Upper lobe of right lung (tissue), 1 donor: ENCODE data around the gene TXNRD2. TPM values are rescaled to one million over a fixed set of nuclear protein-coding genes. Genes with fewer than 3 reads are reported as not detected.

Source experiments
- ATAC-seq: fragments of 200-7000 bp; cut with Tn5 transposase; one replicate; pipeline ENCODE4 v1.9.1; 2020; ENCODE audit warnings: mild to moderate bottlenecking, moderate library complexity
- DNase-seq: peaks from one replicate; pipeline ENCODE4 v3.0.0-alpha.2; 2020
- H3K27ac ChIP-seq: fragments of 200-600 bp; one replicate; pipeline ENCODE4 v1.8.0; 2022
- H3K27me3 ChIP-seq: fragments of 200-600 bp; one replicate; pipeline ENCODE4 v1.8.0; 2022; ENCODE audit warnings: mild to moderate bottlenecking
- H3K36me3 ChIP-seq: fragments of 200-600 bp; one replicate; pipeline ENCODE4 v1.8.0; 2022
- H3K4me1 ChIP-seq: fragments of 200-600 bp; one replicate; pipeline ENCODE4 v1.8.0; 2022
- H3K4me3 ChIP-seq: fragments of 200-600 bp; one replicate; pipeline ENCODE4 v1.8.0; 2022; ENCODE audit warnings: mild to moderate bottlenecking
- H3K9me3 ChIP-seq: fragments of 200-600 bp; one replicate; pipeline ENCODE4 v1.8.0; 2022
- intact Hi-C: fragments of 100-400 bp; cut with DNase I; formaldehyde crosslinking; loops from one replicate; pipeline ENCODE4 v1.11.0; 2022
- total RNA-seq: library from RNA; stranded (reverse); fragmentation: NEBNext Ultra II Directional; extraction: Animal tissue kit (Norgen Biotek cat#: 25700); gene quantifications from one replicate; pipeline ENCODE4 v1.2.1, GENCODE V29; 2021
- TF ChIP-seq, protein P1 (sequence below): fragments of 200-600 bp; IDR thresholded peaks from one replicate; pipeline ENCODE4 v1.8.0; 2022; ENCODE audit warnings: antibody characterized with exemption
- donor health status: DM: no; HTN: yes; CAD: no; lungs with severe emphysema.

The TXNRD2 gene
- total RNA-seq, 1 donor from 2014 or later: 40.7 TPM

DNA sequence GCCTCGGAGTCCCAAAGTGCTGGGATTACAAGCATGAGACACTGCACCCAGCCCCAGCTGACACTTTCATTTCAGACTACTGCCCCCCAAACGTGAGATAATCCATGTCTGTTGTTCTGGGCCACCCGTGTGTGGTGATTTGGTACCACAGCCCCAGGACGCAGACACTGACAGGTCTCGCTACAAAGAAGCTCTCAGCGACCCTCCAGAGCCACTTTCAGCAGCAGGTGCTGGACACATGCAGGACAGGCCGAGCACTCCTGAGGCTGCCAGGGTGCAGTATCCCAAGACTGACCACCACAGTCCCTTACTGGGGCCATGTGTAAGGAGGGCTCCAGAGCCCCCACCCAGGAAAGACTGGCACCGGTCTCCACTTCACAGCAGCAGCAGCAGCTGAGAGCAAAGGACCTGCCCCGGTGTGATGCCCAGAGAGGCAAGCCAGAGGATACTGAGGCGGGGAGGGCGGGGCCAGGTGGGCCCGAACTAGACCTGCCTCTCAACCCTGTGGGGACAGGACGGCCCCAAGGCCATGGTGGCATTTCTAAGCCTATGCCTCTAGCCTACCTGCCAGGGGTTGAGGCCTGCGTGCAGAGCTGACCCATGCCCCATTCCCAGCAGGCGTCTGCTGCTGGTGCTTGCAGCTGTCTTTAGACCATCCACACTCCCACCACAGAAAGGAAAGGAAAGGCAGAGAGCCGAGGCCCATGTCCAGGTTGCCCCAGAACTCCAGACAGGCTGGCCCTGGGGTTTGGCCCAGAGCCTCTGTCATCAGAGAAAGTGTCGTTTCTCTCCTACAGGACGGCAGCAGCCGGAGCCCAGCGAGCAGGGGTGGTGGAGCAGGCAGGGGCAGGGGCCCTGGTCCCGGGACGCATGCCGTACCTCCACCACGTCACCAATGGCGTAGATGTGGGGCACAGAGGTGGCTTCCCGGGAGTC, 58.9 kb downstream of the TXNRD2 start:
- TF ChIP-seq, protein P1, sequence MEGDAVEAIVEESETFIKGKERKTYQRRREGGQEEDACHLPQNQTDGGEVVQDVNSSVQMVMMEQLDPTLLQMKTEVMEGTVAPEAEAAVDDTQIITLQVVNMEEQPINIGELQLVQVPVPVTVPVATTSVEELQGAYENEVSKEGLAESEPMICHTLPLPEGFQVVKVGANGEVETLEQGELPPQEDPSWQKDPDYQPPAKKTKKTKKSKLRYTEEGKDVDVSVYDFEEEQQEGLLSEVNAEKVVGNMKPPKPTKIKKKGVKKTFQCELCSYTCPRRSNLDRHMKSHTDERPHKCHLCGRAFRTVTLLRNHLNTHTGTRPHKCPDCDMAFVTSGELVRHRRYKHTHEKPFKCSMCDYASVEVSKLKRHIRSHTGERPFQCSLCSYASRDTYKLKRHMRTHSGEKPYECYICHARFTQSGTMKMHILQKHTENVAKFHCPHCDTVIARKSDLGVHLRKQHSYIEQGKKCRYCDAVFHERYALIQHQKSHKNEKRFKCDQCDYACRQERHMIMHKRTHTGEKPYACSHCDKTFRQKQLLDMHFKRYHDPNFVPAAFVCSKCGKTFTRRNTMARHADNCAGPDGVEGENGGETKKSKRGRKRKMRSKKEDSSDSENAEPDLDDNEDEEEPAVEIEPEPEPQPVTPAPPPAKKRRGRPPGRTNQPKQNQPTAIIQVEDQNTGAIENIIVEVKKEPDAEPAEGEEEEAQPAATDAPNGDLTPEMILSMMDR: no peak

DNA sequence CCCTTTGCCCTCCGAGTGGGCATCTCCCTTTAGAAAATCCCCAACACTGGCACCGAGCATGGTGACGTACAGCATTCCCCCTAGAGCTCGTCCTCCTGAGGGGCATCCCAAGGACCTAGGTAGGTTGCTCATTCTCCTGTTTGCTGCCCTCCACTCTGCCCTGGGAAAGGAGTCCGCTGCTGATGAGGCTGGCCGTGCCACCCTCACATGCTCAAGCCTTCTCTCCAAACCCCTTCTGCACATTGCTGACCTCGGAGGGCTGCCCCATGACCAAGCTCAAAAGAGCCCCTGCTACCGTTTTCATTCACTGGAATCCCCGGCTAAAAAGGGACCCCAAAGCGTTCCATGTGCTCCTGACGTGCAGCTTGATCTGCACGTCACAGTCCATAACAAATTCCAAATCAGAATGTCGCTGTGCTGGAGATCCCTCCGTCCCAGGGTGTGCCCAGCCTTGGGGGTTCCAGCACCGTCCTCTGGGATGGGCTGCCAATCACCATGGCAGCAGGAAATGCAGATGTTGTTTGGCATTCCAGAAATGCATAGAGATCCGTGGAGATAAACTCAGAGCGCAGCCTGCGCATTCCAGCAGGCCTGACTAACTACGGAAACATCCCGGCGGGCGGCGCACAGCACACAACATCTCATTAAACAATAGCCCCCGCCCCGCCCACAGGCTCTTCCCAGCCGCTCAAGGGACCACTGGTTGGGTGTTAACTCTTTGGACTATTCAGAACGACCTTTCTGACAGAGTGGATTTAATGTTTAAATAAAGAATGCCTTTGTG, 60.6 kb downstream of the TXNRD2 start:
- DNase-seq: peak; percentile 67
- H3K27ac ChIP-seq: peak overlapping the region; percentile 3
- no peak overlapping the region for H3K4me3 ChIP-seq
- TF ChIP-seq, protein P1: no peak
- H3K9me3 ChIP-seq: no peaks in the 10 kb centered on the region
- peaks cover 5% of the 10 kb centered on the region for H3K36me3 ChIP-seq
- ATAC-seq: peak; percentile 54
- H3K27me3 ChIP-seq: no peaks in the 10 kb centered on the region
- intact Hi-C loops: no loop called here
- peaks cover 17% of the 10 kb centered on the region for H3K4me1 ChIP-seq

More for the DNA sequence above, 58.9 kb downstream of the TXNRD2 start:
- no peak for ATAC-seq
- H3K27ac ChIP-seq: no peak overlapping the region
- intact Hi-C loops: no loop called here
- H3K4me3 ChIP-seq: no peak overlapping the region
- H3K36me3 ChIP-seq: peaks cover 5% of the 10 kb centered on the region
- H3K4me1 ChIP-seq: peaks cover 31% of the 10 kb centered on the region
- no peaks in the 10 kb centered on the region for H3K27me3 ChIP-seq
- peak; percentile 44 for DNase-seq
- H3K9me3 ChIP-seq: no peaks in the 10 kb centered on the region

DNA sequence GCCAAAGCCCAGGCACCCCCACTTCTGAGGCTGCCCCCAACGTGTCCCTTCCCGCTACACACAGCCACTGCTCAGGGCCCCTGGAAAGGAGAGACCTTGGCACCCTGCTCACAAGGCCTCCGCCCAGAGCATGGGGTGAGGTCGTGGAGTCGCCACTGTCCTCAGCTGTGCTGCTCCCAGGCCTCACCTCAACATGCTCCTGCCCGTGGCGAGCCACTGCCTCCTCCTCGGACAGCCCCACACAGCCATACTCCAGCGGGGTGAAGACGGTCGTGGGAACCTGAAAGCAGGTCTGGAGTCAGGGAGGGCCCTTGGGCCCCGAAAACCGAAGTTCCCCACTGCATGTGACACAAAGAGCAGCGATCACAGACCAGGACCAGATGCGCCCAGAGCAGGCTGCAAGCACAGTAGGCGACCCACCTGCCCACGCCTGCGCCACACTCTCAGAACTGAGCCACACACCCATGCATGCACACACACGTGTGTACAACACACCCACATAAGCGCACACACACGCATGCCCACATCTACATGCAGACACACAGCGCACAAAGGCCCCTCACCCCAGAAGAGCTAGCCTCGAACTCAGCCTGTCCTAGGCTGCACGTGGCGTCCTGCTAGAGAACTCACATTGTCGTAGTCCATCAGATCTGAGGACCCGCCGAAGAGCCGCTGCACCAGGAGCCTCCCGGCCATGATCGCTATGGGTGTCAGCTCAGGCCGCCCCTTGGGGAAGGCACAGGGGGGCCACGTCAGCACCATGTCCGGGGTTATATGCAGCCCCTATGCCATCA, 61.4 kb downstream of the TXNRD2 start:
- TF ChIP-seq, protein P1: no peak
- Histone ChIP-seq H3K4me3 (no peak overlapping the region), H3K9me3 (no peaks in the 10 kb centered on the region), H3K27me3 (no peaks in the 10 kb centered on the region), H3K27ac (no peak overlapping the region), H3K4me1 (peaks cover 18% of the 10 kb centered on the region), H3K36me3 (peaks cover 5% of the 10 kb centered on the region)
- ATAC-seq (no peak), DNase-seq (peak; percentile 58)
- intact Hi-C loops: no loop called here

DNA sequence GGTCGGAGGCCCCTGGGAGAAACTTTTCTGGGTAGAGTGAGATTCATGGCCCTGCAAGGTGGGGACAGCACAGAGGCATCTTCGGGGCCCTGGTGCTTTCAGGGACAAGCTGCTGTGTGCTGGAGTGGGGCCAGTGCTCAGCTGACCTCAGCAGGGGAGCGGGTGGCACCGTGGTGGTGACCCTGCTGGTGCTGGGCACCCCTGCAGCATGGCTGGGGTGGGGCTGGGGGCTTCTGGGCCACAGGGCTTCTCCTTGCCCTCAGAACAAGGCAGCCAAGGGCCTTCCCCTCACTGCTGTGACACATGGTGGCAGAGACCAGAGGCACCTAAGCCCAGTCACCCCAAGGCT, 62.0 kb downstream of the TXNRD2 start:
- DNase-seq (no peak), ATAC-seq (no peak)
- peaks cover 24% of the 10 kb centered on the region for H3K4me1 ChIP-seq
- peaks cover 5% of the 10 kb centered on the region for H3K36me3 ChIP-seq
- no peak overlapping the region for H3K27ac ChIP-seq
- no peaks in the 10 kb centered on the region for H3K9me3 ChIP-seq
- TF ChIP-seq, protein P1: no peak
- intact Hi-C loops: no loop called here
- H3K4me3 ChIP-seq: no peak overlapping the region
- no peaks in the 10 kb centered on the region for H3K27me3 ChIP-seq

DNA sequence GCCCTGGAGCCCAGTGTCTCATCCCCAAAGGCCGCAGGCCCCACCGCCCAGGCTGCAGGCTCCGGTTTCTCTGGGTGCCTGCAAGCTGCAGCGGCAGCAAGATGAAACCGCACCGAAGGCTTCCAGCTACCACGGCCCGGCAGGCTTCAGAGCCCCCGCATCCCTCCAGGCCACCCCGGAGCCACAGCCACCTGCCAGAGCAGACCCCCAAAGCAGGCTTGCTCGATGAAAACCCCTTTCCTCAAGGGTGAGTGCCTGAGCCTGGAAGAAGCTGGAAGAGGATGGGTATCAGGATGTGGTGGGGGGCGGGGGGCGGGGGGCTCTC, 62.4 kb downstream of the TXNRD2 start:
- intact Hi-C loops: no loop called here
- H3K36me3 ChIP-seq: peaks cover 5% of the 10 kb centered on the region
- TF ChIP-seq, protein P1: no peak
- H3K4me1 ChIP-seq: peaks cover 28% of the 10 kb centered on the region
- H3K4me3 ChIP-seq: no peak overlapping the region
- DNase-seq: peak; percentile 48
- ATAC-seq: no peak
- no peak overlapping the region for H3K27ac ChIP-seq
- H3K9me3 ChIP-seq: no peaks in the 10 kb centered on the region
- no peaks in the 10 kb centered on the region for H3K27me3 ChIP-seq
